Suprapubic skin (tissue), 4 donors: ENCODE data around the gene TCL1B.

Experiments
- EP300 ChIP-seq: sonication (generic); formaldehyde crosslinking; IDR thresholded peaks from one replicate; pipeline ENCODE4 v1.6.1; 2017; ENCODE audit warnings: antibody characterized with exemption
- POLR2AphosphoS5 ChIP-seq, 3 donors: sonication (generic); formaldehyde crosslinking; IDR thresholded peaks; one replicate each; pipeline ENCODE4 v1.6.1; 2017; ENCODE audit warnings: antibody characterized with exemption in 3 of 3
- TF ChIP-seq, protein P1 (sequence below), 2 donors: fragments of 200-600 bp in 1 of 2; fragments of 450-650 bp in 1 of 2; sonication (generic) in 1 of 2; IDR thresholded peaks; one replicate each; pipeline ENCODE4 v1.5.1; 2016 to 2019; ENCODE audit warnings: antibody characterized with exemption in 2 of 2, mild to moderate bottlenecking in 1 of 2, moderate library complexity in 1 of 2

DNA sequence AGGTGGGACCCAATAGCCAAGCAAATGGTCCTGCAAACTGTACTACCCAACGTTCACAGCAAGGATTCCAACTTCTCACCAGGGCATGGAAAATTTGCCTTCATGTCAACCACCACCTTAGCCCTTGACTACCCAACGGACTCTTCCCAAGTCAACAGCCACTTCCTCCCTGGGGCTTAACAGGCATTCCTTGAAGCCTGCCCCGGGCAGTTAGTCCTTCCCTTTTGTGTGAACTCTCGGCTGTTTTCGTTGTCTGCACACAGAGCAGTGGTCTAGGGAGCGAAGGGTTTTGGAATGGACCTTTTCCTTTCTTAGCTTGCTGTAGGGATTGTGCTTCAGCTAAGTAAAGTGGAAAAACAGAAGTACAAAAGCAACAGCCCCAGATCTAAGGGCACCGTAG is 35.2 kb upstream of the TCL1B start:
- TF ChIP-seq, protein P1, sequence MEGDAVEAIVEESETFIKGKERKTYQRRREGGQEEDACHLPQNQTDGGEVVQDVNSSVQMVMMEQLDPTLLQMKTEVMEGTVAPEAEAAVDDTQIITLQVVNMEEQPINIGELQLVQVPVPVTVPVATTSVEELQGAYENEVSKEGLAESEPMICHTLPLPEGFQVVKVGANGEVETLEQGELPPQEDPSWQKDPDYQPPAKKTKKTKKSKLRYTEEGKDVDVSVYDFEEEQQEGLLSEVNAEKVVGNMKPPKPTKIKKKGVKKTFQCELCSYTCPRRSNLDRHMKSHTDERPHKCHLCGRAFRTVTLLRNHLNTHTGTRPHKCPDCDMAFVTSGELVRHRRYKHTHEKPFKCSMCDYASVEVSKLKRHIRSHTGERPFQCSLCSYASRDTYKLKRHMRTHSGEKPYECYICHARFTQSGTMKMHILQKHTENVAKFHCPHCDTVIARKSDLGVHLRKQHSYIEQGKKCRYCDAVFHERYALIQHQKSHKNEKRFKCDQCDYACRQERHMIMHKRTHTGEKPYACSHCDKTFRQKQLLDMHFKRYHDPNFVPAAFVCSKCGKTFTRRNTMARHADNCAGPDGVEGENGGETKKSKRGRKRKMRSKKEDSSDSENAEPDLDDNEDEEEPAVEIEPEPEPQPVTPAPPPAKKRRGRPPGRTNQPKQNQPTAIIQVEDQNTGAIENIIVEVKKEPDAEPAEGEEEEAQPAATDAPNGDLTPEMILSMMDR (IDR thresholded peaks at IDR 0.05), result no peak
- TF ChIP-seq EP300, result no peak
- no peak for TF ChIP-seq POLR2AphosphoS5 (IDR thresholded peaks at IDR 0.05)
